ENCODE data around the gene CNOT10. TPM values are rescaled to one million over a fixed set of nuclear protein-coding genes. Genes with fewer than 3 reads are reported as not detected.
"Not testable (repeated sequence)": the region's sequence is repeated elsewhere in the genome, so short reads cannot be mapped to it uniquely, and the experiment has no call there.

The CNOT10 gene
- total RNA-seq, 1 experiment from 2014 or later: 14.1 TPM

DNA sequence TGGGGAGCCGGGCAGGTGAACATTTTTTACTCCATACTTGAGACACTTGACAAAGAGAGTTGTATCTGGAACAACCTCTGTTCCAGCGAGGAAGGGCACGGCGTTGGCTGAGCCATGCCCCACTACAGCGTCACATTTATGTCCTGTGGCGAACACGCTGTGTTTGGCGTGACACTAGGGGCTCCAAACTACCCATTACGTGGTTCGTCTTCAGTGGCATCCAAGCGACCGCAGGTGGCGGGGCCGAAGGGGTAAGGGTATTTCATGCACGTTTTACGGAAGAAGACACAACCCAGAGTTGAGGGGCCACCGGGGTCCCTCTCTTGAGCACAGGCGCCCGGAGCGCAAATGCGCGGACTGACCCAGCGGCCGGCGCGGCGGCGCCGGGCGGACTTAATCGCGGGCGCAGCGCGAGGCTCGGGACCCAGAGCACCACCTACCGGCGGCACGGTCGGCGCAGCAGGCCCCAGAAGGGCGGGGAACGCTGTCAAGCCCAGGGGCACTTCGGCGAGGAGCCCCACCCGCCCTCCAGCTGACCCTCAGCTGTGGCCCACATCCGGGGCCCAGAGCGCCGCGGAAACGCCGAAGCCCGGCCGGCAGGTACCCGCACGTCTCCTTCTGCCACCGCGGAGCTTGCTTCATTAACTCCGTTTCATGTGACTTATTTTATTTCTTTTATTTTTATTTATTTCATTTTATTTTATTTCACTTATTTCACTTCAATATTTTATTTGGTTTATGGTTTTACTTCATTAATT, 96.4 kb downstream of the CNOT10 start:
- H3K4me3 ChIP-seq: peak overlapping the region; percentile 55
- H3K9me3 ChIP-seq: no peaks in the 10 kb centered on the region
- no peaks in the 10 kb centered on the region for H3K27me3 ChIP-seq
- H3K36me3 ChIP-seq: no peaks in the 10 kb centered on the region
- peak; percentile 77 for DNase-seq

- not testable (repeated sequence) for H3K9me3 ChIP-seq, DNase-seq, H3K36me3 ChIP-seq, H3K27me3 ChIP-seq
- peak overlapping the region; percentile 55; the same call in 1 of the 2 replicates for H3K4me3 ChIP-seq
Measured at GRCh38 chr3:32781969-32782270, 96.9 kb downstream of the CNOT10 start.

GRCh38 chr3:32782407-32782806, 97.4 kb downstream of the CNOT10 start:
- Histone ChIP-seq H3K9me3 (no peaks in the 10 kb centered on the region), H3K27me3 (no peaks in the 10 kb centered on the region), H3K36me3 (no peaks in the 10 kb centered on the region), H3K4me3 (no peak overlapping the region)
- no peak for DNase-seq

- H3K36me3 ChIP-seq: no peaks in the 10 kb centered on the region
- no peaks in the 10 kb centered on the region for H3K27me3 ChIP-seq
- no peaks in the 10 kb centered on the region for H3K9me3 ChIP-seq
- no peak for DNase-seq
- no peak overlapping the region for H3K4me3 ChIP-seq
Measured at GRCh38 chr3:32791833-32792232, 106.8 kb downstream of the CNOT10 start.

DNA sequence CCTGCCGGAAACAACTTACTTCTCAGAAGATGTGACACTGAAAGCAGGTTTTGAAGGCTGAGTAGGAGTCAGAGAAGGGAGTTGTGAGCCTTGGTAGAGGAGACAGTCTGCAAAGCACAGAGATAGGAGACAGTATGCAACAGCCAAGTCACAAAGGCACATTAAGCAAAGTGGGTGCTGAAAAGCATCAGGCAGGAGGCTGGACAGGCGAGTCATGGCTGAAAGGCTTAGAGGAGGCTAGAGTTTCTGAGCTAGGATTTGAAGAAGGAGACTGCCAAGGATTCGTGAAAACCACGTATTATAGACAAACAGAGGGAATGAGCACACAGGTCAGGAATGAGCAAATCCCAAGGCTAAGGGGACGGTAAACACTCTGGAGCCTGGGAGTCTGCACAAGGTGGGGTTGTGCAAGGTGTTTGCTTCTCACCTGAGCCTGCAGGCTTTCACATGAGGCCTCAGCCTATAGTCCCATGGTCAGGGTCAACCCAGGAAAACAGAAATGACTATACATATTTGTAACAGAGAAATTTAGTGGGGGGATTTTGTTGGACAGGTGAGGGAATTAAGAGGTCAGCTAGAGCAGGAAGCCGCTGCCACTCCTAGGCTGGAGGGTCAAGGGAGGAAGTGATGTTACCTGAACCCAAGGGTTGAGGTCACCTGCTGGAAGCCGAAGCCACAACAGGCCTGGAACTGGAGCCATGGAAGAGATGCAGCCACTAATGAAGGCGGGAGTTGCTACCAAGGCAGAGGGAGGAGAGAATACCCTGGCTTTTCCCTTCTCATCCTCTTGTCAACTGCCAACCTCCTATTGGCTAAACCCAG, 109.7 kb downstream of the CNOT10 start:
- peak; percentile 43 for DNase-seq
- Histone ChIP-seq H3K4me3 (no peak overlapping the region), H3K9me3 (no peaks in the 10 kb centered on the region), H3K36me3 (no peaks in the 10 kb centered on the region), H3K27me3 (no peaks in the 10 kb centered on the region)

DNA sequence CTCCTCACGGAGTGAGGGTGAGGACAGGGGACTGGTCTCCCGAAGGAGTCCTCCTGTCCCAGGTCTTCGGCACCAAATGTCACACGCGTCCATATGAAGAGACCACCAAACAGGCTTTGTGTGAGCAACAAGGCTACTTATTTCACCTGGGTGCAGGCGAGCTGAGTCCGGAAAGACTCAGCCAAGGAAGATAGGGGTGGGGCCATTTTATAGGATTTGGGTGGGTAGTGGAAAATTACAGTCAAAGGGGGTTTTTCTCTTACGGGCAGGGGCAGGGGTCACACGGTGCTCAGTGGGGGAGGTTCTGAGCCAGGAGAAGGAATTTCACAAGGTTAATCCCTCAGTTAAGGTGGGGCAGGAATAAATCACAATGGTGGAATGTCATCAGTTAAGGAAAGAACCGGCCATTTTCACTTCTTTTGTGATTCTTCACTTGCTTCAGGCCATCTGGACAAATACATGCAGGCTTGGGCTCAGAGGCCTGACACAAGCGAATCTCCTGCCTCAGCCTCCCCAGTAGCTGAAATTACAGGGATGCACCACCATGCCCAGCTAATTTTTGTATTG, 111.5 kb downstream of the CNOT10 start:
- not testable (repeated sequence) for H3K4me3 ChIP-seq, H3K36me3 ChIP-seq, DNase-seq, H3K27me3 ChIP-seq, H3K9me3 ChIP-seq

GRCh38 chr3:32797776-32798175, 112.8 kb downstream of the CNOT10 start:
- Histone ChIP-seq H3K27me3 (no peaks in the 10 kb centered on the region), H3K36me3 (no peaks in the 10 kb centered on the region), H3K4me3 (no peak overlapping the region), H3K9me3 (no peaks in the 10 kb centered on the region)
- no peak for DNase-seq

DNA sequence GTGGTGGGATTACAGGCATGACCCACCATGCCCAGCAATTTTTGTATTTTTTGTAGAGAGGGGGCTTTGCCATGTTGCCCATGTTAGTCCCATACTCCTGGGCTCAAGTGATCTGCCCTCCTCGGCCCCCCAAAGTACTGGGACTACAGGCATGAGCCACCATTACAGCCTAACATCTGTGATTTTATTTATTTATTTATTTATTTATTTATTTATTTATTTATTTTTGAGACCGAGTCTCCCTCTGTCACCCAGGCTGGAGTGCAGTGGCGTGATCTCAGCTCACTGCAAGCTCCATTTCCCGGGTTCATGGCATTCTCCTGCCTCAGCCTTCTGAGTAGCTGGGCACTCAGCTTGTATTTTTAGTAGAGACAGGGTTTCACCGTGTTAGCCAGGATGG, 116.5 kb downstream of the CNOT10 start:
- not testable (repeated sequence) for DNase-seq, H3K36me3 ChIP-seq, H3K9me3 ChIP-seq, H3K4me3 ChIP-seq, H3K27me3 ChIP-seq

GRCh38 chr3:32813180-32813579, 128.2 kb downstream of the CNOT10 start:
- peaks cover 14% of the 10 kb centered on the region for H3K27me3 ChIP-seq
- H3K36me3 ChIP-seq: no peaks in the 10 kb centered on the region
- no peaks in the 10 kb centered on the region for H3K9me3 ChIP-seq
- no peak for DNase-seq
- no peak overlapping the region for H3K4me3 ChIP-seq

- DNase-seq: no peak
- H3K9me3 ChIP-seq: peaks cover 2% of the 10 kb centered on the region; the same call in 1 of the 2 replicates
- H3K36me3 ChIP-seq: no peaks in the 10 kb centered on the region
- H3K27me3 ChIP-seq: peaks cover 23% of the 10 kb centered on the region
- H3K4me3 ChIP-seq: no peak overlapping the region
Measured at GRCh38 chr3:32814361-32814760, 129.4 kb downstream of the CNOT10 start.

GRCh38 chr3:32815841-32816438, 131.0 kb downstream of the CNOT10 start:
- Histone ChIP-seq H3K9me3 (peaks cover 2% of the 10 kb centered on the region; the same call in 1 of the 2 replicates), H3K27me3 (peaks cover 38% of the 10 kb centered on the region), H3K4me3 (no peak overlapping the region), H3K36me3 (no peaks in the 10 kb centered on the region)
- no peak for DNase-seq

- H3K27me3 ChIP-seq: peaks cover 39% of the 10 kb centered on the region
Measured at GRCh38 chr3:32816439-32817256, 131.7 kb downstream of the CNOT10 start.

DNA sequence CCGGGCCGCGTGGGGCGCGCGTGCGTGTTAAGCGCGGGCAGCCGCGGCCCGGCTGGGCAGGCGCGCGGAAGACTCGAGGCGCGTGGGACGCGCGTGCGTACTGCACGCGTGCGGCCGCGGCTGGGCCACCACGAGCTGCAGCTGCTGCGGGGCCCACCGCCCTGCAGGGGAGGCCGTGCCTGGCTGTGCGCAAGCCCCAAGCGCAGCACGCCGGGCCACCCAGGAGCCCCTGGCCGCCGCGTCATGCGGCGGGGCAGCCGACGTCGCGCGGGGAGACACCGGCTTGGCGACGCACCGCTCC, 132.2 kb downstream of the CNOT10 start:
- H3K36me3 ChIP-seq: no peaks in the 10 kb centered on the region
- H3K4me3 ChIP-seq: no peak overlapping the region
- no peak for DNase-seq
- H3K27me3 ChIP-seq: peaks cover 39% of the 10 kb centered on the region
- peaks cover 2% of the 10 kb centered on the region; the same call in 1 of the 2 replicates for H3K9me3 ChIP-seq

More at GRCh38 chr3:32816439-32817256, 131.7 kb downstream of the CNOT10 start:
- Histone ChIP-seq H3K36me3 (no peaks in the 10 kb centered on the region), H3K9me3 (peaks cover 2% of the 10 kb centered on the region; the same call in 1 of the 2 replicates), H3K4me3 (peak overlapping the region; percentile 30)
- DNase-seq: peak; percentile 4

- Histone ChIP-seq H3K36me3 (no peaks in the 10 kb centered on the region), H3K4me3 (peak within 1 kb of the TSS; percentile 30), H3K27me3 (peaks cover 39% of the 10 kb centered on the region), H3K9me3 (peaks cover 2% of the 10 kb centered on the region; the same call in 1 of the 2 replicates)
- peak; percentile 20 for DNase-seq
Measured at GRCh38 chr3:32817558-32818228, 132.7 kb downstream of the CNOT10 start, which contains the start of gene TRIM71. TSS of gene TRIM71 (plus strand) at chr3:32817997. CDS start at chr3:32818081, 84 bp downstream.

DNA sequence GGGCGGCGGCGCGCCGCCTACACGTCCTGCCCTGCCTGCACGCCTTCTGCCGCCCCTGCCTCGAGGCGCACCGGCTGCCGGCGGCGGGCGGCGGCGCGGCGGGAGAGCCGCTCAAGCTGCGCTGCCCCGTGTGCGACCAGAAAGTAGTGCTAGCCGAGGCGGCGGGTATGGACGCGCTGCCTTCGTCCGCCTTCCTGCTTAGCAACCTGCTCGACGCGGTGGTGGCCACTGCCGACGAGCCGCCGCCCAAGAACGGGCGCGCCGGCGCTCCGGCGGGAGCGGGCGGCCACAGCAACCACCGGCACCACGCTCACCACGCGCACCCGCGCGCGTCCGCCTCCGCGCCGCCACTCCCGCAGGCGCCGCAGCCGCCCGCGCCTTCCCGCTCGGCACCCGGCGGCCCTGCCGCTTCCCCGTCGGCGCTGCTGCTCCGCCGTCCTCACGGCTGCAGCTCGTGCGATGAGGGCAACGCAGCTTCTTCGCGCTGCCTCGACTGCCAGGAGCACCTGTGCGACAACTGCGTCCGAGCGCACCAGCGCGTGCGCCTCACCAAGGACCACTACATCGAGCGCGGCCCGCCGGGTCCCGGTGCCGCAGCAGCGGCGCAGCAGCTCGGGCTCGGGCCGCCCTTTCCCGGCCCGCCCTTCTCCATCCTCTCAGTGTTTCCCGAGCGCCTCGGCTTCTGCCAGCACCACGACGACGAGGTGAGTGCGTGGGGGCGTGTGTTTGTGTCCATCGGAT, 133.4 kb downstream of the CNOT10 start:
- H3K36me3 ChIP-seq: no peaks in the 10 kb centered on the region
- no peak overlapping the region for H3K4me3 ChIP-seq
- peaks cover 2% of the 10 kb centered on the region; the same call in 1 of the 2 replicates for H3K9me3 ChIP-seq
- H3K27me3 ChIP-seq: peaks cover 39% of the 10 kb centered on the region
- no peak for DNase-seq
